Keratinocyte (primary cell): ENCODE measurements around the gene SETDB1.

ENCODE experiments used
- CTCF ChIP-seq, 3 experiments: IDR thresholded peaks in 1 of 3; conservative IDR thresholded peaks in 1 of 3; optimal IDR thresholded peaks in 1 of 3; 2 replicates in 2 of 3; 3 replicates in 1 of 3; pipeline versions ENCODE3 to v1.5.1; 2011; ENCODE audit warnings: low read length in 3 of 3, mild to moderate bottlenecking in 3 of 3, moderate library complexity in 2 of 3, control low read depth in 1 of 3, inconsistent platforms in 1 of 3; ENCODE audit not compliant: insufficient read depth in 2 of 3; ENCODE audit errors: extremely low read depth in 1 of 3
- EZH2 ChIP-seq: IDR thresholded peaks from one replicate; pipeline ENCODE4 v1.6.1; 2012; ENCODE audit warnings: inconsistent platforms, mild to moderate bottlenecking, low read length, moderate library complexity

DNA sequence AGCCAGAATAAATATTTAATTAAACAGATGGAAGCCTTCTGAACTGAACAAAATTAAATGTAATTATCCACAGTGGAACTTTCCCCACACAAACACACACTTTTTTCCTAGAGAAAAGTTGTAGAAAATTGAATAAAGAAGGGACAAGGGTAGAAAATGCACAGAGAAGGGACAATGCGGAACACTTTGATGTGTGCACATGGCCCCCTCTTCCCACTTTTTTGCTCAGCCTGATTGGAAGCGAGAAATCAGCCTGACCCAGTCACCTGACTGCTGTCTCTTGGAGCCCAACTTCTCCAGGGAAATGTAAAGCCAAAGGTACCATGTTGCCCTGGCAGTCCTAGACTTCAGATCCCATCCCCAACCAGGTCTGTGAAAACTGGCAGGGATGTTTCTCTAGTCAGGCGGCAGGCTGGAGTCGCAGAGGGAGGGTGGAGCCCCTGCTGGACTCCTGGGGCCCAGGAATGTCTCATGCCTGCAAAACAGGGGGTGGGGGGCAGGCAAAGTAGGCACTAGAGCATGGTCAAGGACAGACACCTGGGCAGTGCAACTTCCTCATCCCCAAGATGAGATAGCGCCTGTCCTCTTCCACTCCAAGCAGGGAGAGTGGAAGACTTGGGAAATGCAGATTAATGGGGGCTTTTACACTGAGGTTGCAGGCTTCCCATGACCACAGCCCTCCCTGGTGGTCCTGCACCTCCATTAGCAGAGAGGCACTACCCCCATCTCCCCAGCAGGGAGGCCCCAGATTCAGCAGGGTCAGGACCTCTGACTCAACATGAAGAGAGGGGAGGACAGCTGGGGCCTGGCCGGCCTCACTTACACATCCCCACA, 45.6 kb downstream of the SETDB1 start:
- TF ChIP-seq CTCF (optimal IDR thresholded peaks at IDR 0.05 in 1 of 3, IDR thresholded peaks at IDR 0.05 in 1 of 3, conservative IDR thresholded peaks at IDR 0.05 in 1 of 3; ENCODE audit: extremely low read depth in 1 of 3, insufficient read depth in 2 of 3, low read length in 3 of 3), result peak in 1 of 3 experiments; percentile 11
- TF ChIP-seq EZH2, result no peak
